ENCODE results near the gene FRMD4A.

DNA sequence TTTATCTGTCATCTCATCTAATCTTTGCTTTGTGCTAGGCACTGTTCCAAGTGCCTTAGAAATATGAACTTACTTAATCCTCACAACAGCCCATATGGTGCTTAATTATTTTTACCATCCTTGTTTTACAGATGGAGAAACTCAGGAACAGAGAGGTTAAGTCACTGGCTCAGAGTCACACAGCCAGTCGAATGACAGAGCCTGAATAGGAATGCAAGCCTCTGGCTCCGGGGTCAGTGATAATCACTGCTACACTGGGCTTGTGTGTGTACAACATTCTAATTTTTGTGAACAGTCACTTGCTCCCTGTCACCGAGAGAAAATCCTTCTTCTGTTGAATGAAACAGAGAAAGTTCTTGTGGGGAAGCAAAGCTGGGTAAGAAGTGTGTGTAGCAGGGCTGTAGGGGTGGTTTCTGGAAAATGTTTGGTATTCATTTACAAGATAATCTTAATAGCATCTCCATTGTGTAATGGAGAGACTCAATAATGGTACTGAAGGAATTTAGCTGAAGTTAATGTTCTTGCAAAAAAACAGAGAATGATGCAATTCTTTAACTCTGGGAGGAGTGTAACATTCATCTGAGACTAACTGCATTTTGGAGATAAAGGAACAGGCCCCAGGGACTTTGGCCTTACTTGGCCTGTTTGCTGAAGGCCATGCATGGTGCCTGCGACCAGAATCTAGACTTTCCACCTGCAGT lies 290.6 kb downstream of the FRMD4A start:
- TF ChIP-seq, protein P1, sequence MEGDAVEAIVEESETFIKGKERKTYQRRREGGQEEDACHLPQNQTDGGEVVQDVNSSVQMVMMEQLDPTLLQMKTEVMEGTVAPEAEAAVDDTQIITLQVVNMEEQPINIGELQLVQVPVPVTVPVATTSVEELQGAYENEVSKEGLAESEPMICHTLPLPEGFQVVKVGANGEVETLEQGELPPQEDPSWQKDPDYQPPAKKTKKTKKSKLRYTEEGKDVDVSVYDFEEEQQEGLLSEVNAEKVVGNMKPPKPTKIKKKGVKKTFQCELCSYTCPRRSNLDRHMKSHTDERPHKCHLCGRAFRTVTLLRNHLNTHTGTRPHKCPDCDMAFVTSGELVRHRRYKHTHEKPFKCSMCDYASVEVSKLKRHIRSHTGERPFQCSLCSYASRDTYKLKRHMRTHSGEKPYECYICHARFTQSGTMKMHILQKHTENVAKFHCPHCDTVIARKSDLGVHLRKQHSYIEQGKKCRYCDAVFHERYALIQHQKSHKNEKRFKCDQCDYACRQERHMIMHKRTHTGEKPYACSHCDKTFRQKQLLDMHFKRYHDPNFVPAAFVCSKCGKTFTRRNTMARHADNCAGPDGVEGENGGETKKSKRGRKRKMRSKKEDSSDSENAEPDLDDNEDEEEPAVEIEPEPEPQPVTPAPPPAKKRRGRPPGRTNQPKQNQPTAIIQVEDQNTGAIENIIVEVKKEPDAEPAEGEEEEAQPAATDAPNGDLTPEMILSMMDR (conservative IDR thresholded peaks at IDR 0.05; ENCODE audit: low read depth, low read length), result no peak
- TF ChIP-seq MAZ (IDR thresholded peaks at IDR 0.05; ENCODE audit: borderline replicate concordance, low read depth, low read length) (no peak), BHLHE40 (IDR thresholded peaks at IDR 0.05; ENCODE audit: low read depth, low read length) (no peak), POLR2A (IDR thresholded peaks at IDR 0.05; ENCODE audit: low read depth, low read length) (no peak), RAD21 (IDR thresholded peaks at IDR 0.05; ENCODE audit: low read length) (no peak)
- TF ChIP-seq, protein P2, sequence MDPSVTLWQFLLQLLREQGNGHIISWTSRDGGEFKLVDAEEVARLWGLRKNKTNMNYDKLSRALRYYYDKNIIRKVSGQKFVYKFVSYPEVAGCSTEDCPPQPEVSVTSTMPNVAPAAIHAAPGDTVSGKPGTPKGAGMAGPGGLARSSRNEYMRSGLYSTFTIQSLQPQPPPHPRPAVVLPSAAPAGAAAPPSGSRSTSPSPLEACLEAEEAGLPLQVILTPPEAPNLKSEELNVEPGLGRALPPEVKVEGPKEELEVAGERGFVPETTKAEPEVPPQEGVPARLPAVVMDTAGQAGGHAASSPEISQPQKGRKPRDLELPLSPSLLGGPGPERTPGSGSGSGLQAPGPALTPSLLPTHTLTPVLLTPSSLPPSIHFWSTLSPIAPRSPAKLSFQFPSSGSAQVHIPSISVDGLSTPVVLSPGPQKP (IDR thresholded peaks at IDR 0.05; ENCODE audit: borderline replicate concordance, low read depth, low read length), result no peak

Data from IMR-90 (cell line).